ENCODE data around the gene SLC34A1.

The SLC34A1 gene

DNA sequence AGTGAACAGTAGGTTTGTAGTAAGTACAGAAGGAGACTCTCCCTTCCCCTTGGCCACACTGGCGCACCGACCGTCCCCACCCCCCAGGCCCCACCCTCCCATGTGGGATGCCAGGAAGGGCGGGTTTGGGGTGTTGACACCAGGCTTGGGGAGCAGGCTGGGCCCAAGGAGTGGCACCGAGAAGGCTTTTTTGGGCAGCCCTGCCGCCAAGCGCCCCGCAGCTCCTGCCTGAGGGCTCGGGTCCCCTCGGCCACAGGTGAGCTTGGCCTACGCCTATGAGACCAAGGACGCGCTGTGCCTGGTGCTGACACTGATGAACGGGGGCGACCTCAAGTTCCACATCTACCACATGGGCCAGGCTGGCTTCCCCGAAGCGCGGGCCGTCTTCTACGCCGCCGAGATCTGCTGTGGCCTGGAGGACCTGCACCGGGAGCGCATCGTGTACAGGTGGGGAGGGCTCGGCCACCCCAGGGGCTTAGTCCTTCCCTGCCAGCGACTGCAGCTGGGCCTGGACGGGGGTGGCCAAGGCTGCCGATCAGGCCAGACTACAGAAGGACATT lies 49.5 kb downstream of the SLC34A1 start:
- no peak for DNase-seq

- DNase-seq: no peak
Measured at GRCh38 chr5:177434437-177434836, 50.2 kb downstream of the SLC34A1 start.

- DNase-seq: no peak
Measured at GRCh38 chr5:177434942-177435738, 50.9 kb downstream of the SLC34A1 start.

DNA sequence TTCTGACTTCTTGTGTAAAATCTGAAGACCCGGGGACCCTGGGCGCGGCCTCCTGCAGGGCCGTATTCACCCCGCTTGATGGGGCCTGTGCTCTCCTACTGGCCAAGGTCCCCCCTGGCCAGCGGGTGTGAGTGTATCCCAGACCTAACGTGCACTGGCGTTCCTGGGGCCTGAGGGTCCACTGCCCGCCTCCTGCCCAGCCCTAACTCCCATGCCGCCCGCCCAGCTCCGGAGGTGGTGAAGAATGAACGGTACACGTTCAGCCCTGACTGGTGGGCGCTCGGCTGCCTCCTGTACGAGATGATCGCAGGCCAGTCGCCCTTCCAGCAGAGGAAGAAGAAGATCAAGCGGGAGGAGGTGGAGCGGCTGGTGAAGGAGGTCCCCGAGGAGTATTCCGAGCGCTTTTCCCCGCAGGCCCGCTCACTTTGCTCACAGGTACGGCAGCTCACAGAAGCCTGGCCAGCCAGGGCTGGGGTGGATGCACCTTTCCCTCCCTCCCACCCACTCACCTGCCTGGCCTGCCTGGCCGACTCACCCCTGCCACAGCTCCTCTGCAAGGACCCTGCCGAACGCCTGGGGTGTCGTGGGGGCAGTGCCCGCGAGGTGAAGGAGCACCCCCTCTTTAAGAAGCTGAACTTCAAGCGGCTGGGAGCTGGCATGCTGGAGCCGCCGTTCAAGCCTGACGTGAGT lies 51.8 kb downstream of the SLC34A1 start:
- no peak for DNase-seq

GRCh38 chr5:177437623-177438022 lies 53.4 kb downstream of the SLC34A1 start:
- no peak for DNase-seq

GRCh38 chr5:177438468-177438867 lies 54.2 kb downstream of the SLC34A1 start:
- DNase-seq: no peak

DNA sequence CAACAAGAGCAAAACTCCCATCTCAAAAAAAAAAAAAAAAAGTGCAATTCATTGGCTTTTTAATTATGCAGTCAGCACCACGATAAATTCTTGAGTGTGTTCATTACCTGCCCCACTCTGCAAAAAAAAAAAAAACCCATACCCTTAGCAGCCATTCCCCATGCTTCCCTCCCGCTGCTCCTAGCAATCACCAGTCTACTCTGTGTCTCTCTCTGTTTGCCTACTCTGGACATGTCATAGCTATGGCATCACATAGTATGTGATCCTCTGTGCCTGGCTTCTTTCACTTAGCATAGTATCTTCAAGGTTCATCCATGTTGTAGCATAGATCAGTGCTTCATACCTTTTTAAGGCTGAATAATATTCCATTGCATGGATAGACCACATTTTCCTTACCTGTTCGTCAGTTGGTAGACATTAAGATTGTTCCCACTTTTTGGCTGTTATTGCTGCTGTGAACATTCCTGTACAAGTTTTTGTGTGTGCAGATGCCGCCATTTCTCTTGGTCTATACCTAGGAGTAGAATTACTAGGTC lies 55.4 kb downstream of the SLC34A1 start:
- DNase-seq: no peak

DNA sequence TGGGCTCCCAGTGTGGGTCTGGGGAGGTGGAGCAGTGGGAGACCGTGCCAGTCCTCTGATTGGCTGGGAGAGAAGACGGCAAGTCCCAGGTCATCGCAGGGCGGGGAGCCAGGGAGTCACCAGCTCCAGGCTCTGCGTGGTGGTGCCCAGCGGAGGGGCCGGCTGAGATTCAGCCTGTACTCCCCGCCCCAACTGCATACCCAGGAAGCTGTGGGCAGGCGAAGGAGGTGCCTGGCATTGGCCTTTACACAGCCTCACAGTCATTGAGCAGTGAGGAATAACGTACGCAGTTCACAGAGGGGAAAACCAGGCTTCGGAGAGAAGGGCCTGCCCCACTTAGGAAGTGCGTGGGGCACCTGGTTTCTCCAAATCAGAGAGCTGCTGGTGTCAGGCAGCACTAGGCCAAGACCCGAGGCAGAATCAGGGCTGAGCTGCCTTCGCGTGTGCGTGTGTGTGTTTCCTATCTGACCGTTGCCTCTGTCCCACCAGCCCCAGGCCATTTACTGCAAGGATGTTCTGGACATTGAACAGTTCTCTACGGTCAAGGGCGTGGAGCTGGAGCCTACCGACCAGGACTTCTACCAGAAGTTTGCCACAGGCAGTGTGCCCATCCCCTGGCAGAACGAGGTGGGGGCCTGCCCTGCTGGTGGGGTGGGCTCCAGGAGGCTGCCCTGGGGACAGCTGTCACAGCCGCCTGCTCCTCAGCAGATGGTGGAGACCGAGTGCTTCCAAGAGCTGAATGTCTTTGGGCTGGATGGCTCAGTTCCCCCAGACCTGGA lies 56.2 kb downstream of the SLC34A1 start:
- DNase-seq: no peak

- no peak for DNase-seq
Measured at GRCh38 chr5:177440990-177441780, 57.0 kb downstream of the SLC34A1 start.

- DNase-seq: no peak
Measured at GRCh38 chr5:177442066-177442826, 58.0 kb downstream of the SLC34A1 start.

DNA sequence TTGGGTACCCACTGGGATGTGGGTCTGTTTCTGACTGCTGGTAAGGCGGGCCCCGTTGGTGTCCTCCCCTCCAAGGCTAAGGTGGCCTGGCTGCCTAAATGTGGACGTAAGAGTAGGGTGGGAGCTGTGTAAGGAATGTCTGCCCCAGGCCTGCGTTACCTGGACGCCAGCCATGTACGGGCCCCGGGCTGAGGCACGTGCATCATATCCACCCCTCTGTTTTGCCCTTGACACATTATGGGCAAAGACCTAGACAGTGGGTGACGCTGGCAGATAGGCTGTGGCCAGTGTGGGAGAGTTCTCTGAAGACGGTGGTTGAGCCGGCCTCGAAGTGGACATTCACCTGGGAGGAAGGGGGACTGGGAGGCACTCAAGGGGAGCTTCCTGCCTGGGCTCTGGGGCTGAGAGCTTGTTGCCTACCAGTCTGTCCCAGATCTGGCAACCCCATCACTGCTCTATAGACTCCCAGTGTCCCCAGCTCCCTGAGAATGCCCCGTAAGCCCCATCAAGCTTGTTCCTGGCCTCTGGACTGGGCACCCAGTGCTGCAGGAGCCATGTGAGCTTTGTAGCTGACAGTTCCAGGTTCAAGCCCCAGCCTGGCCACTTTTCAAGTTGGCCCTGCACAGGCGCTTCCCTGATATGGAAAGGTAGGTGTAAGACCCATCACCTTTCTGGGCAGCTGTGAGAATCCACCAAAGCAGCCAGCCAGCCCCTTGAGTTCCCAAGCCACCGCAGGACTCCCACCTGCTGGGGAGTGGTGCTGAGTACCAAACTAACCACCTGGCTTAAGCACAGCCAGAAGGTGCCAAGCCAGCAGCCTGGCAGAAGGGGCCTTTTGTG lies 59.1 kb downstream of the SLC34A1 start:
- no peak for DNase-seq

- DNase-seq: no peak
Measured at GRCh38 chr5:177444106-177445051, 60.1 kb downstream of the SLC34A1 start.

GRCh38 chr5:177445052-177445916 lies 61.0 kb downstream of the SLC34A1 start:
- DNase-seq: peak; percentile 24

- DNase-seq: no peak
Measured at GRCh38 chr5:177445917-177446199, 61.6 kb downstream of the SLC34A1 start.

DNA sequence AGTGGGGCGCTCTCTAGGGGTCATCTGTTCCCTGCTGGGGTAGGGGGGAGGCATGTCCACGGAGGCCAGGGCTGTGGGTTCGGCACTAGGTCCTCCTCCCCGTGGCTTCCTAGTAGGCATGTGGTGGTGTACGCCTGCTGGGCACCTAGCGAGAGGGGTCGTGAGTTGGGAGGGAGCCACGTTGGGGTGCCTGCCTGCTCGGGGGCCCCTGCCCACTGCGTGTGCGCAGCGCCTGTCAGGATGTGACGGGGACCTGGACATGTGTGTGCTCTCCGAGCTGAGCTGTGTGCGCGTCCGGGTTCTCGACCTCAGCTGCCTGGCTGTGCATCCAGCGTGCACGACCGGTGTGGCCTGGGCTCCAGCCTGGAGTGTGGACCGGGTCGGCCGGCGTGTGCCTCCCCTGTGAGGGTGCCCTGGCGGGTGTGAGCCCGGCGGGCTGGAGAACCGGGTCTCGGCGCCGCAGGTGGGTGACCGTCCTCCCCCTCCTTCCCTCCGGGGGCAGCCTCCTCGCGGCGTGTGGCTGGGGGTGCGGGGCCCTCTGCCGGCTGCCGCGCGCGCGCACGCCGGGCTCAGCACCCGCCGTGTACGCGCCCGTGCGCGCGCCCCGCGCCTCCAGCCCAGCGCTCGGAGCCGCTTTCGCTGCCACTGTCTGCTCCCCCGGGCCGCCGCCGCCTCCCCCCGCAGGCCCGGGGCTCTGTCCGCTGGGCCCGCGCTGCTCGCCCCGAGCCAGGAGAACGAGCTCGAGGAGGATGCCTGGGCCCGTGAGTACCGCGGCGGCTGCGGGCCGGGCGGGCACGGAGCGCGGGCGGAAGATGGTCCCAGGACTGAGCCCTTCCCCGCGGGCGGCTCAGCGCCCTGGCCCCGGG lies 62.2 kb downstream of the SLC34A1 start, which contains the start of gene PRR7:
PRR7 (plus strand) TSS at position 615 of the 866 bp plus-strand sequence. CDS start 8,254 bp downstream, outside the sequence.
- peak; percentile 50 for DNase-seq

DNA sequence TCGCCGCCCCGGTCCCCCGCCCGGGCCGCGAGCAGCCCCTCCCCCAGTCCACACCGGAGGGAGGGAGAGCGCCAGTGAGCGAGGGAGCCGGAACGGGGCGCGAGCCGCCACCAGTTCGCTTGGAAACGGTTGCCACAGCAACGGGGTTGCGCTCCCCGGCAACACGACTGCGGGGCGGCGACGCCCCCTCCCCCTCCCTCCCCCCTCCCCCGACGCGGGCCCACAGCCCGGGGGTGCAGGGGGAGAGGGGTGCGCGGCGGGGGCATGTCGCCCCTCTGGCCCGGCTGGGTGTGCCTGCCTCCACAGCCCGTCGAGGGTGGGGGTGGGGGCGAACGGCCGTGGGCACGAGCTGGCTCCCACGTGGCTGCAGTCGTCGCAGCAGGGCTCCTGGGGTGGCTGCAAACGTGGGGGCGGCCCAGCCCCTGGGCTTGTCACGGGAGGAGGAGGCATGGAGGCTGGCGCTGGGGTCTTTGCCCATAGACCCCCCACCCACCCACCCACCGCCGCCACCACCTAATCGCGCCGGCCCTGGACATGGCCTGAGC lies 62.9 kb downstream of the SLC34A1 start:
- peak; percentile 36 for DNase-seq

All from hematopoietic multipotent progenitor cell treated with erythropoietin and hydrocortisone succinate and interleukin-3 and kit ligand, for 8 days (in vitro differentiated cells).